ENCODE measurements around the gene GRIA4.

Gene GRIA4

GRCh38 chr11:105609832-105610781, at the start of gene GRIA4:
Gene GRIA4 (plus strand): TSS chr11:105610073. CDS start chr11:105610998, 925 bp downstream.
- DNase-seq = no peak

- no peak for DNase-seq
Observed at GRCh38 chr11:105573091-105573490, 36.8 kb upstream of the GRIA4 start.

GRCh38 chr11:105574974-105575373, 34.9 kb upstream of the GRIA4 start:
- DNase-seq = no peak

- DNase-seq = no peak
Observed at GRCh38 chr11:105577641-105578040, 32.2 kb upstream of the GRIA4 start.

GRCh38 chr11:105579111-105579510, 30.8 kb upstream of the GRIA4 start:
- DNase-seq = no peak

- no peak for DNase-seq
Observed at GRCh38 chr11:105582497-105582896, 27.4 kb upstream of the GRIA4 start.

- no peak for DNase-seq
Observed at GRCh38 chr11:105588001-105588400, 21.9 kb upstream of the GRIA4 start.

- no peak for DNase-seq
Observed at GRCh38 chr11:105589346-105589745, 20.5 kb upstream of the GRIA4 start.

- no peak for DNase-seq
Observed at GRCh38 chr11:105592035-105592434, 17.8 kb upstream of the GRIA4 start.

- DNase-seq = no peak
Observed at GRCh38 chr11:105598371-105598770, 11.5 kb upstream of the GRIA4 start.

- DNase-seq = no peak
Observed at GRCh38 chr11:105603156-105603555, 6.7 kb upstream of the GRIA4 start.

GRCh38 chr11:105609341-105609781, 512 bp upstream of the GRIA4 start:
- DNase-seq = no peak

GRCh38 chr11:105610871-105611571, 1.1 kb downstream of the GRIA4 start:
- DNase-seq = no peak

GRCh38 chr11:105611572-105612441, 1.9 kb downstream of the GRIA4 start:
- DNase-seq = no peak

GRCh38 chr11:105612771-105613170, 2.9 kb downstream of the GRIA4 start:
- DNase-seq = no peak

- DNase-seq = no peak
Observed at GRCh38 chr11:105613183-105613582, 3.3 kb downstream of the GRIA4 start.

GRCh38 chr11:105618343-105618955, 8.6 kb downstream of the GRIA4 start:
- no peak for DNase-seq

- DNase-seq = no peak
Observed at GRCh38 chr11:105619556-105619955, 9.7 kb downstream of the GRIA4 start.

GRCh38 chr11:105622016-105622415, 12.1 kb downstream of the GRIA4 start:
- DNase-seq = no peak

- no peak for DNase-seq
Observed at GRCh38 chr11:105632316-105632715, 22.4 kb downstream of the GRIA4 start.

GRCh38 chr11:105635466-105635865, 25.6 kb downstream of the GRIA4 start:
- no peak for DNase-seq

GRCh38 chr11:105636496-105636895, 26.6 kb downstream of the GRIA4 start:
- DNase-seq = no peak

All from GOT3 (cell line).